GM12872 (cell line): ENCODE data around the gene SLC16A7.

ENCODE experiments used
- TF ChIP-seq, protein P1 (sequence below): IDR thresholded peaks from 3 replicates; pipeline ENCODE4 v1.5.1; 2011; ENCODE audit warnings: low read depth, mild to moderate bottlenecking, low read length, moderate library complexity; ENCODE audit not compliant: insufficient read depth

The SLC16A7 gene

DNA sequence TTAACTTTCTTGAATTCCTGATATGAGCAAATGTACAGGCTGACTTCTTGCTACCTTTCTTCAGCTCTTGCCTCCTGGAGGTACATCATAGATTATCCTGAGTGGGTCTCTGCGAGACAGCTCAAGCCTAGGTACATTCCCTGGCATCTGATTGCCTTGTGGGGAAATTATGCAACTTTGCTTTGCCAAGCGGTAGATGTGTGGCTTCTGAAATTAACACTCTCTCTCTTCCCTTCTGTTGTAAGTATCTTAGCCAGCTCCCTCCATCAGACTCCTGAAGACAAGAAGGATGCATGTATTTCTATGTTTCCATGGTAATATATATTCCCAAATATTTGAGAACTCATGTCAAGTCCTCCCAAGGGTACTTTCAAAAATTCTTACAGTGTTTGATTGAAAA is 16.2 kb upstream of the SLC16A7 start:
- TF ChIP-seq, protein P1, sequence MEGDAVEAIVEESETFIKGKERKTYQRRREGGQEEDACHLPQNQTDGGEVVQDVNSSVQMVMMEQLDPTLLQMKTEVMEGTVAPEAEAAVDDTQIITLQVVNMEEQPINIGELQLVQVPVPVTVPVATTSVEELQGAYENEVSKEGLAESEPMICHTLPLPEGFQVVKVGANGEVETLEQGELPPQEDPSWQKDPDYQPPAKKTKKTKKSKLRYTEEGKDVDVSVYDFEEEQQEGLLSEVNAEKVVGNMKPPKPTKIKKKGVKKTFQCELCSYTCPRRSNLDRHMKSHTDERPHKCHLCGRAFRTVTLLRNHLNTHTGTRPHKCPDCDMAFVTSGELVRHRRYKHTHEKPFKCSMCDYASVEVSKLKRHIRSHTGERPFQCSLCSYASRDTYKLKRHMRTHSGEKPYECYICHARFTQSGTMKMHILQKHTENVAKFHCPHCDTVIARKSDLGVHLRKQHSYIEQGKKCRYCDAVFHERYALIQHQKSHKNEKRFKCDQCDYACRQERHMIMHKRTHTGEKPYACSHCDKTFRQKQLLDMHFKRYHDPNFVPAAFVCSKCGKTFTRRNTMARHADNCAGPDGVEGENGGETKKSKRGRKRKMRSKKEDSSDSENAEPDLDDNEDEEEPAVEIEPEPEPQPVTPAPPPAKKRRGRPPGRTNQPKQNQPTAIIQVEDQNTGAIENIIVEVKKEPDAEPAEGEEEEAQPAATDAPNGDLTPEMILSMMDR: no peak

DNA sequence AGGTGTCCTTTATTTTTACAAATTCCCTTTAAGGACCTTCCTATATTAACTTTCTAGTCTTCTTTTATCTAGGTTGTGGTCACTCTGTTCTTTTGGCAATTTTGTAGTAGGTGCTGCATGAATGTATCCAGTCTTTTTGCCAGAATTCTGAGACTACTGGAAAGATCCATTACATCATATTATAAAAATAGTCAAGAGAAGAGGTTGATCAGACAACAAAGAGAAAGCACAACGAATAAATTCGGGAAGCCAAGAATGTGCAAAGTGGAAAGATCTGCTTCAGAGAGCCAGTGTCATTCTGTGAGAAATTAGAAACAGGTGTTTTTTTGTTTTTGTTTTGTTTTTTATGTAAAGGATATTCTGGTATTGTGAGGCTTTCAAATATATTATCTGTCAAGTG is 15.8 kb upstream of the SLC16A7 start:
- TF ChIP-seq, protein P1: no peak

DNA sequence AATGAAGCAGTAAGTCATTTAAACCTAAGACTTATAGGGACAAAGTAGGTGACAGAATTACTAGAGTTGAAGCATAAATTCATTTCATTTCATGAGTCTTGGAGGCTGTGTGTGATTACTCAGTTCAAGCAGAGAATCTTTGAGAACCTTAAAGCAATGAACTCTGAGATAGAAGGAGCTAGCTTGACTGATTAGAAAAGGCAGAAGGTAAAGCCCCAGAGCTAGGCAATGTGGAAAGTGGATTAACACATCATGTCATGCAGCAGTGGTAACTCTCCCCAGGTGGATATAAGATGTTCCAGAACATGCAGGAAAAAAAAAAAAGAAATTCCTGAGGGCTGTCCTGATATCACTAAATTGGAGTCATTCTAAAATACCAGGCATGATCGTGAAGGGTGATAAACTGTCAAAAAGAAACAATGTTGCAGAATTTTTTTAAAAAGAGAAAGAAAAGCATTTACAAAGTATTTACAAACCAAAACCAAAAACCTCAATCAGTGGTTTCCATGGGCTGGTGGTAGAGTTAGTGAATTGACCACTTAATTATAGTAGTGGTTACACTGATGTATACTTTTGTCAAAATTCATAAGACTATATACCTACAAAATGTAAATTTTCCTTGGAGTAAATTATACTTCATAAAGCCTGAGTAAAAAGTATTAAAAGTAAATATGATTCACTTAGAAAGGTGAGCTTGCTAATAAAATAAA is 12.7 kb upstream of the SLC16A7 start:
- TF ChIP-seq, protein P1: no peak

DNA sequence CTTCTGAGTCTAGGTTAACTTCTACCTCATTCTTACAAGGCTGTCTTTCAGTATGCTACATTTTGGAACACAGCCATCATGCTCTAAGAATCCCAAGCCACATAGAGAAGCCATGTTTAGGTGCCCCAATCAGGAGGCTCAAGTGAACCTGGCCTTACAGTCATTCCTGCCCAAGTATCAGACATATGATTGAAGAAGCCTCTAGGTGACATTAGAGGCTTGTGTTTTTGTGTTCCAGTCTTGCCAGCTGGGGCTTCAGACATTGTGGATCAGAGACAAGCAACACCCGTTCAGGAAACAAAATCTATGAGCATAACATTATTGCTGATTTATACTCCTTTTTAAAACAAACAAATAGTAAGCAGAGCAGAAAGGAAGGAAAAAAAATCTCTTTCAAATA is 8.1 kb upstream of the SLC16A7 start:
- TF ChIP-seq, protein P1: no peak

DNA sequence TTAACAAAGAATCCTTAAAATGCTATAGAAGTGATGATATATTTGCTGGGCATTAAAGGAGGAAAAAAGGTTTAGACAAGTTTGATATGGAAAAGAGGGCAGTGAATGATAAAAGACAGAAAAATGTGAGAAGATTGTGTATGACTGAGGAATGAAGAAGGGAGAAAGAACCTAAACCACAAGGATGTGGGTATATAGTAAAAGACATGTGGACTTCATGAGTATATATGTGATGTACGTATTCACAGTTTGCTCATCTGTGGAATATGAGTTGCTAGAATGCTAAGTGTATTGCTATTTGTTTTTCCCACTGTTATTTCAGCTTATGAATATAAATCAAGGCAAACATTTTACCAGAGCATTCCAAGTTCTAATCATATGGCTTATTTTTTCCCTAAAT is 2.1 kb upstream of the SLC16A7 start:
- TF ChIP-seq, protein P1: no peak

DNA sequence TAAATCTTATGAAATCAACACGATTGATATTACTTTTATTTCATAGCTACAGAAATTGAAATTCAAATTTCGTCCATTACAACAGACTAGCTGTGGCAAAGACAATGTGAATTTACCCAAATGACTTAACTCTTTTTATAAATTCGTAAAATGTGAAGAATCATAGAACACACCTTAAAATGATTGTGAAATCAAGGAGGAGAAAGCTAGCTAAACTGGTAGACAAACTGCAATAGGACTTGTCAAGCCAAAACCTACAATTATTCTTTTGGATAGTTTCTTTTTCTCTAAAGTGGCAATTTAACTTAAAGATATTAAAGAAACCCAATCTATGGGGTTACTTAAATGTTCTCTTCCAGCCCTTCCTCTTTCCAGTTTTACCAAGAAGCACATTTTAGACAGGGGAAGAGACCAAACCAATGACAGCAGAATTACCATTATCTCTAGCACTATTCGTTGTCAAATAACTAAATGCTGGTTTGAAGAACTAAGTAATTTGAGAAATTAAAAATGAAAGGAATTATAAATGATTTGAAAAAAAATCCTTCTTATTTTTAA is 807 bp upstream of the SLC16A7 start:
- TF ChIP-seq, protein P1: no peak

DNA sequence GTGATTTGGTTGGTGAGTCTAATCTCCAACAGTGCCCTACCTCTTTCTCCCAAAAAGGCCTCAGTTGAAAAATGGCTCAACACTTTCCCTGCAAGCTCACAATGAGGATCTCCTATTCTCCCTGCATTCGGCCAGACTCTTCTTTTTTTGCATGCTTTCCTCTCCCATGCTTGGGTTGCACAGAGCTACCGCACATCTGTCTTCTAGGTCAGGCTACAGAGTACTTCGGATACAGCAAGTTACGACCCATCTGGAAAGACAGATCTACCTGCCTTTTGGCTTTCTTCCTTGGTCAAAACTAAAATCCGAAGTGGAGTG is 305 bp upstream of the SLC16A7 start:
- TF ChIP-seq, protein P1: no peak
